Activated CD4-positive, CD25-positive, alpha-beta regulatory T cell (primary cell): ENCODE results near the gene PIP5KL1.

Experiments
- DNase-seq, 4 experiments: peaks; one replicate each; lab custom pipeline; 2025; lab: John Stamatoyannopoulos, UW

The PIP5KL1 gene

DNA sequence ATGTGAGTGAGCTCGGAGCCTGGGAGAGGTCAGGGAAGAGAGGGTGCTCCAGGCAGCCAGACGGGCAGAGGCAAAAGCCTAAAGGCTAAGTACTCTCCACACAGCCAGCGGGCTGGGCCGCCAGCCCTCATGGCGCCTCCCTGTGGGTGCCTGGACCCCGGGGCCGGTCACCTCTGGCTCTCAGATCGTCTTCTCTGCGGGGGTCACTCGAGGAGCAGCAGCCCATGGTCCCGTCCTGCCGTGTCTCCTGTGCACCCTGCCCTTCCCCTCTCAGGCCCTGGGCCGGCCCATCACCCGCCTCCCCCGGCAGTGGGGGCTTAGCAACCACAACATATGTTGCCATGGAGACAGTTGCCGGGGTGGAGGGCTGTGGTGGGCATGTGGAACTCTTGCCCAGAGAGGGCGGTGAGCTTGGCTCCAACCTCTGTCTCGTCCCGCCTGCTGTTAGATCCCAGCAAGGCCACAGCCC is 57.3 kb downstream of the PIP5KL1 start:
- no peak for DNase-seq

DNA sequence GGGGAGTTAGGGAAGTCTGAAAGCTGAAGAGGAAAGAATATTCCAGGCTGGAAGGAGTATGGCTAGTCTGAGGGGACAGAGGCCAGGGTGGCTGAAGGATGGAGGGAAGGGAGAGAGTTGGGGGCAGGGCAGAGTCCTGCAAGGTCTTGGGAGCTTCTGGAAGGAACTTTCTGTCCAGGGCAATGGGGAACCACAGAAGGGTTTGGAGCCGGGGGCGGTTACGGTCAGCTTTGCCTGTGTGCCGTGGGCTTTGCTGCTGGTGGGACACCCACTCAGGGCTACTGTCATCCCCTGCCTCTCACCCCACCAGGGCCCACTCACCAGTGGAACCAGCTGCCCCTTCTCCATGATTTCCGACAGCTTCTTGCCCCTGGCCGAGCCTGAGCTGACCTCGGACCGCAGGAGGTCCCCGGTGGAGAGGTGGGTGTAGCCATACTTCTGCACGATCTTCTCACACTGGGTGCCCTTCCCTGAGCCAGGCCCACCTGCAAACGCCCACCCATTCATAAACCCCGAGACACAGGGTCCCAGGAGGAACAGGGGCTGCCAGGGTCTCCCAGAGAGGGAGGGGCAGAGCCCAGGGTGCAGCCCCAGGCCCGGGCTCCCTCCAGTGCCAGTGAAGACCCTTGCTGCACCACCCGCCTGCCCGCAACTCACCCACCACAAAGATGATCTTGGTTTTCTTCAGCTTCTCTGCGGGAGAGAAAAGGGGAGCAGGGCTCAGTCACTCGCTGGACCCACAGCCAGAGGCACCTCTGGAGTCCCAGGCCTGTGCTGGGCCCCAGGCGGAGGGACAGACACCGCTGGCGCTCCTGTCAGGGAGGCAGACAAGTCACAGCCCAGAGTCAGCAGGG is 58.0 kb downstream of the PIP5KL1 start:
- DNase-seq, result no peak

DNA sequence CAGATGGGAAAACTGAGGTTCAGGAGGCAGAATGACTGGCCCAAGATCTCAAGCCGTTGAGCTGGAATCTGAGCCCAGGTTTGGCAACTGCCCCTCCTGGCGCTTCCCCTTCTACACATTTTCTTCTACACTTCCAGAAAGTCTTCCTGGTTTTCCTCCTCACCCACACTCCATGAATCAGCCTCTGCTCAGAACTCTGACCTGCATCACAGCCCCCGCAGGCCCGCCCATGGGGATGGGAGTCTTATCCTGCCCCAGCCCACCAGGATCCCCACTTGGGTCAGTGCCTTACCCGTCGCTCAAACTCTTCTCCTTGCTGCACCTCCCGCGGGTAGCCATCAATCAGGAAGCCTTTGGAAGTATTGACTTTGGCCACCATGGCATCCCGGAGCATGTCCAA is 59.0 kb downstream of the PIP5KL1 start:
- no peak for DNase-seq

DNA sequence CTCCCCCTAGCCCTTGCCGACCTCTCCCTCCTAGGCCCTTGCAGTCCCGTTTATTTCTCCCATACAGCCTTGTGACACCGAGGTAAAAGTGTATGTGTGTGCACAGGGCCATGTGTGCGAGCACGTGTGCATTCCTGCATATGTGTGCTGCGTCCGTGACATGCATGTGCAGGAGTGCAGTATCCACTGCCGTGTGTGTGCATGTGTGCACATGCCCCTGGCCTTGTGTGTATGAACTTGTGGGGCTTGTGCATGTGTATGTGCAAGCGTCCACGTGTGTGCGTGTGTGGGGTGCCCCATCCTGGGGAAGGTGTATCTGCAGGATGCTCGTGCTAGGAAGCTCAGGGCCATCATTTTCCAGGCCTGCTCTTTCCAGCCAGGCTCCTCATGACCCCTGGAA is 59.7 kb downstream of the PIP5KL1 start:
- no peak for DNase-seq
